Sigmoid colon (tissue), 4 donors: ENCODE measurements around the gene SLC2A11.
"Not testable (repeated sequence)": the region's sequence is repeated elsewhere in the genome, so short reads cannot be mapped to it uniquely, and the experiment has no call there.

Experiments
- CTCF ChIP-seq, 4 experiments: fragments of 450-650 bp in 3 of 4; fragments of 200-600 bp in 1 of 4; IDR thresholded peaks; one replicate each; pipeline ENCODE4 v1.5.1; 2016 to 2019; ENCODE audit warnings: antibody characterized with exemption in 4 of 4, mild to moderate bottlenecking in 3 of 4, moderate library complexity in 2 of 4
- EP300 ChIP-seq, 4 donors: sonication (generic); formaldehyde crosslinking; IDR thresholded peaks; one replicate each; pipeline ENCODE4 v1.6.1; 2017; ENCODE audit warnings: antibody characterized with exemption in 4 of 4
- POLR2AphosphoS5 ChIP-seq, 4 donors: sonication (generic); formaldehyde crosslinking; IDR thresholded peaks; one replicate each; pipeline ENCODE4 v1.6.1; 2017; ENCODE audit warnings: antibody characterized with exemption in 4 of 4

GRCh38 chr22:23860187-23860586 is 2.5 kb downstream of the SLC2A11 start:
- not testable (repeated sequence) for TF ChIP-seq POLR2AphosphoS5, EP300, CTCF (IDR thresholded peaks at IDR 0.05)
